HUDEP-2 (cell line): ENCODE data around the gene ESPN.

ENCODE experiments used
- DNase-seq, 76 experiments: peaks; one replicate each; lab custom pipeline; 2025; ENCODE audit not compliant: unreplicated experiment in 76 of 76; lab: John Stamatoyannopoulos, UW

The ESPN gene

GRCh38 chr1:6506210-6507036, 81.8 kb downstream of the ESPN start:
- DNase-seq: no peak

- no peak for DNase-seq
These were observed 82.5 kb downstream of the ESPN start for GRCh38 chr1:6507037-6507428.

GRCh38 chr1:6507461-6507911, 82.9 kb downstream of the ESPN start:
- DNase-seq: no peak

GRCh38 chr1:6508154-6508815, 83.7 kb downstream of the ESPN start:
- DNase-seq: no peak

GRCh38 chr1:6508816-6509189, 84.2 kb downstream of the ESPN start:
- no peak for DNase-seq

- DNase-seq: no peak
These were observed 84.8 kb downstream of the ESPN start for GRCh38 chr1:6509220-6509918.

GRCh38 chr1:6509919-6510291, 85.3 kb downstream of the ESPN start:
- DNase-seq: no peak

- DNase-seq: no peak
These were observed 85.9 kb downstream of the ESPN start for GRCh38 chr1:6510493-6510892.
